ENCODE measurements around the gene PRDM16. TPM values are rescaled to one million over a fixed set of nuclear protein-coding genes. Genes with fewer than 3 reads are reported as not detected.

The PRDM16 gene
- total RNA-seq, 1 donor from 2014 or later = 84.2 TPM

DNA sequence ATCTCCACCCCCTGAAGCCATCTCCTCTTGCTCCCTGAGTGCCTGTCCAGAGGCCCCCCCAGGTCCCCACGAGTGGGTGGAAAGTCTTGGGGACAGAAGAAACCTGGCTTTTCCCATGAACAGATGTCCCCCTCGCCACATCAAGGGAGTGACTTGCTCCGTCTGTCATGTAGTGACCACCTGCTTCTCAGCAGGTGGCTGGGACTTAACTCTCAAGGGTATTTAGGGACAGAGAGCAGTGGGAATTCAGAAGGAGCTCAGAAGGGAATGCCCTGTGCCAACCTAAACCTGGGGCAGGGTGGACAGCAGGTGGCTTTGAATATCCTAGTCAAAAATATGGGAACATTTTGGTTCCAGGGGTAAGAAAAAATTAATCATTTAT lies 139.8 kb downstream of the PRDM16 start:
- Histone ChIP-seq H3K27me3 (no peaks in the 10 kb centered on the region), H3K4me1 (peaks cover 18 to 48% of the 10 kb centered on the region in 2 donors), H3K36me3 (no peaks in the 10 kb centered on the region), H3K27ac (peak overlapping the region; percentile 99 to 100), H3K4me3 (no peak overlapping the region), H3K9me3 (no peaks in the 10 kb centered on the region)
- DNase-seq (ENCODE audit: low spot score in 2 of 2) = no peak
- TF ChIP-seq, protein P1, sequence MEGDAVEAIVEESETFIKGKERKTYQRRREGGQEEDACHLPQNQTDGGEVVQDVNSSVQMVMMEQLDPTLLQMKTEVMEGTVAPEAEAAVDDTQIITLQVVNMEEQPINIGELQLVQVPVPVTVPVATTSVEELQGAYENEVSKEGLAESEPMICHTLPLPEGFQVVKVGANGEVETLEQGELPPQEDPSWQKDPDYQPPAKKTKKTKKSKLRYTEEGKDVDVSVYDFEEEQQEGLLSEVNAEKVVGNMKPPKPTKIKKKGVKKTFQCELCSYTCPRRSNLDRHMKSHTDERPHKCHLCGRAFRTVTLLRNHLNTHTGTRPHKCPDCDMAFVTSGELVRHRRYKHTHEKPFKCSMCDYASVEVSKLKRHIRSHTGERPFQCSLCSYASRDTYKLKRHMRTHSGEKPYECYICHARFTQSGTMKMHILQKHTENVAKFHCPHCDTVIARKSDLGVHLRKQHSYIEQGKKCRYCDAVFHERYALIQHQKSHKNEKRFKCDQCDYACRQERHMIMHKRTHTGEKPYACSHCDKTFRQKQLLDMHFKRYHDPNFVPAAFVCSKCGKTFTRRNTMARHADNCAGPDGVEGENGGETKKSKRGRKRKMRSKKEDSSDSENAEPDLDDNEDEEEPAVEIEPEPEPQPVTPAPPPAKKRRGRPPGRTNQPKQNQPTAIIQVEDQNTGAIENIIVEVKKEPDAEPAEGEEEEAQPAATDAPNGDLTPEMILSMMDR (IDR thresholded peaks at IDR 0.05) = no peak
- intact Hi-C loops (cut with DNase I) = no loop called here

DNA sequence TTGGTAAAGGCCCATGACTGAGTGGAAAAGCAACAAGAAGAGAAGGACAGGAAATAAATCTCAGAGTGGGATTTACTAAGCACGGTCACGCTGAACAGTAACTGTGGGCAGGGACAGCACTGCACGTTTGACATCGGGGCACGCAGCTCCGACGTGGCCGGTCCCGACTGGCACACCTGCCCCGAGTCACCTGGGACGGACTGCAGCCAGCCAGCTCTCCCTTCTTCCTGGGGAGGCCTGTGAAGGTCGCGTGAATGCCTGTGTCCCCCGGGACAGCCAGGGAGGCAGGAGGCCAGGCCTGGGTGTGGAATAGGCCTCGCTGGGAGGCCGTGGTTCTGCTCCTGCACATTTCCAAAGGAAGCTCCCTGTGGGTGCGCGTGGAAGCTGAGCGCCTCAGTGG lies 140.2 kb downstream of the PRDM16 start:
- Histone ChIP-seq H3K4me1 (peaks cover 18 to 45% of the 10 kb centered on the region in 2 donors), H3K27ac (peak overlapping the region; percentile 99 to 100), H3K36me3 (no peaks in the 10 kb centered on the region), H3K9me3 (no peaks in the 10 kb centered on the region), H3K4me3 (no peak overlapping the region), H3K27me3 (no peaks in the 10 kb centered on the region)
- intact Hi-C loops (cut with DNase I) = no loop called here
- TF ChIP-seq, protein P1 (IDR thresholded peaks at IDR 0.05) = no peak
- no peak for DNase-seq (ENCODE audit: low spot score in 2 of 2)

DNA sequence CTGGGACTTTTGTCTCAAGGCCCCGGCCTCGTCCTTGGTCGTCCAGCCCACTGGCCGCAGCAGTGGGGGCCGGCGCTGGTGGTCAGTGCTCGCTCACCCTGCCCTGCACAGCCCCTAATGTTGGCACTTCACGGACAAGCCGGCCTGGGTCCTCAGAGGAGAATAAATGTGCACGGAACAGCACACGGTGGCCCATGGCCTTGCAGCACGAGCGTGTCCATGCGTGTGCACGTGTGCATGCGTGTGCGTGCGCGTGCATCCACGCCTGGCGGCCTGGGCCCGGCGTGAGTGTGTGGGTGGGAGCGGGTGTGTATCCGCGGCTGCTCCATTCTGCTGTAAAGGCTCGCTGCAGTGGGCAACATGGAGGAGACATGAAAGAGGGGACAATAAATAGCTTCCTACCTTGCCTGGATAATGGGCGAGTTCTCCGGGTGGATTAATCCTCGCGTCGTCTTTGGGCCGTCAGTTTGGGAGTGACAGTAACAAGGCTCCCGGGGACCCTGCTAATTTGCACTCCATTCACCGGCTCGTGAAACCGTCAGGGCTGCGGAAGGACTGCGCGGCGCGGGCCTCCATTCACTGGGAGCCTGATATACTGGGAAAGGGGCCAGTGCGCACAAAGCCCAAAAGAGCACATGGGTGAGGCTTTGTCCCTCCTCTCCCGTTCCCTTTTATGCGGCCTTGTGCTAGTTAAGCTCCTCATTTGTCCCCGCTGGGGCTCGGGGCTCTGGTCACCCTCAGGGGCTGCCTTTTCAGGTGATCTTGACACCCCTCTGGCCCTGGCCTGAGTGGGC lies 142.8 kb downstream of the PRDM16 start:
- H3K27ac ChIP-seq = no peak overlapping the region
- intact Hi-C loops (cut with DNase I) = no loop called here

DNA sequence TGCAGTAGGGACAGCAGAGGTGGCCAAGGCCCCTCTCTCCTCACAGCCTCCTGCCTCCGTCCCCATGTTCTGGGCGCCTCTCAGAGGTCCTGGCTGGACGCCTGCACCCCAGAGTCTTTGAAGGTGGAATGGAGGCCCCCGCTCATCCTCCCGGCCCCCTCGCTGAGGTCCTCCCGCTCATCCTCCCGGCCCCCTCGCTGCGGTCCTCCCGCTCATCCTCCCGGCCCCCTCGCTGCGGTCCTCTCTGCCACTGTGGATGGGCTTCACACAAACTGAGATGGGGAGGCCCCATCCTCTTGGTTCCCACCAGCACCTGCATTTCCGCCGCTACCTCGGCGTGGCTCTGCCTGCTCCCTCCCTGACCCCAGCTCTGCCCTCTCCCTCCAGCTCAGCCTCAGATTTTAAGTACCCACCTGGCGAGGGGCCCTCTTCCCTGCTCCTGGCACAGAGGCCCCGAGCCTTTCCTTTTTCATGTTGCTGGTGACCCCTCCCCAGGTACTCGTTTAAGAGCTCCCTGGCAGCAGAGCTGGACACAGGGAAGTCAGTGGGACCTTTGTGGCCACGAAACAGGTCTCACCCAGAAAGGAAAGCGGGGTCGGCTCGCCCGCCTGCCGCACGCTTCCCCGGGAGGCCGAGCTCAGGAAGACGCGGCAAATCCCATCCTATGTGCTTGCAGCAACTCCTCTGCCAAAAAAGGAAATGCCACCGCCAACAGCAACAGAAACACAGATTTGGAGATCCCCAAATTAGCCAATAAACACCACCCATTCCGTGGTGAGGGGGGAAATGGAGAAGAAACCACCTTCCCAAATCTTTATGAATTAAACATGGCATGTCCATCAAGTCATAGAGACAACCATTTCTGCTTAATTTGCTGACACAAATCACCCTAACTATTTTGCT lies 143.7 kb downstream of the PRDM16 start:
- Histone ChIP-seq H3K27ac (peak overlapping the region; percentile 6 to 71), H3K9me3 (no peaks in the 10 kb centered on the region), H3K27me3 (no peaks in the 10 kb centered on the region), H3K36me3 (no peaks in the 10 kb centered on the region), H3K4me1 (peaks cover 8 to 29% of the 10 kb centered on the region in 2 donors), H3K4me3 (no peak overlapping the region)
- no peak for DNase-seq (ENCODE audit: low spot score in 2 of 2)
- TF ChIP-seq, protein P1 (IDR thresholded peaks at IDR 0.05) = no peak
- intact Hi-C loops (cut with DNase I) = no loop called here

More for the DNA sequence above, 142.8 kb downstream of the PRDM16 start:
- Histone ChIP-seq H3K36me3 (no peaks in the 10 kb centered on the region), H3K4me1 (peaks cover 14 to 33% of the 10 kb centered on the region in 2 donors), H3K4me3 (no peak overlapping the region), H3K27me3 (no peaks in the 10 kb centered on the region), H3K9me3 (no peaks in the 10 kb centered on the region)
- TF ChIP-seq, protein P1 (IDR thresholded peaks at IDR 0.05) = no peak
- no peak for DNase-seq (ENCODE audit: low spot score in 2 of 2)

DNA sequence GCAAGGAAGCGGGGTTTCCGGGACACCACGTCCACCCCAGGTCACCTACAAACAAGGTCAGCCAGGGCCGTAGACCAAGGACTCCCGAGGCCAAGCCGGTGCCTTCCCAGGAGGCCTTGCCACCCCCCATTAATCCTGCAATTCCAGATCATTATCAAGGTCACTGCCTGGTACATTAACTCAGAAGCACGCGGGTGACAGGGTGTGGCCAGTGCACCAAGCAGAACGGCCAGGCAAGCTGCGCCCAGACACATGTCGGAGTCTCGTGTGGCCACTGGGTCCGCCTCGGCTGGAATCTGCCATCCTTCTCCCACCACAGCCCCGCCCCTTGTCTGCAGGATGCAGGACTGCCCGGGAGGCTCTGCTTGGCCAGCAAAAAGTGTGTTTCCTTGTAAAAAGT lies 144.7 kb downstream of the PRDM16 start:
- intact Hi-C loops (cut with DNase I) = no loop called here
- Histone ChIP-seq H3K4me1 (peaks cover 12 to 34% of the 10 kb centered on the region in 2 donors), H3K36me3 (no peaks in the 10 kb centered on the region), H3K27me3 (no peaks in the 10 kb centered on the region), H3K27ac (peak overlapping the region; percentile 6 to 71), H3K4me3 (no peak overlapping the region), H3K9me3 (no peaks in the 10 kb centered on the region)
- TF ChIP-seq, protein P1 (IDR thresholded peaks at IDR 0.05) = no peak
- DNase-seq (ENCODE audit: low spot score in 2 of 2) = no peak

Data from ascending aorta (tissue), 2 donors.